HCT116 (cell line): ENCODE data around the gene ALDH4A1. TPM values are rescaled to one million over a fixed set of nuclear protein-coding genes. Genes with fewer than 3 reads are reported as not detected.

ENCODE experiments used
- ATAC-seq: fragments of 200-7000 bp; cut with Tn5 transposase; 2 replicates; pipeline ENCODE4 v1.9.1; 2020; ENCODE audit warnings: mild to moderate bottlenecking, moderate library complexity
- BruUV-seq: library from RNA; stranded (reverse); fragments of 400-500 nt; replicated peaks from 2 replicates; lab custom pipeline; 2021; lab: Mats Ljungman, UMichigan
- CTCF ChIA-PET: fragments of 300-600 bp; sonication (Branson Sonifier 250); formaldehyde crosslinking; loops from one replicate; lab custom pipeline; 2021; ENCODE audit warnings: antibody characterized with exemption; lab: Charles Lee
- POLR2A ChIA-PET: fragments of 300-600, 350-600 bp; sonication (Branson Sonifier 250); formaldehyde crosslinking; loops from one replicate; lab custom pipeline; 2021; ENCODE audit warnings: antibody characterized with exemption; lab: Charles Lee
- RAD21 ChIA-PET, 2 experiments: fragments of 300-600 bp; sonication (Branson Sonifier 250); formaldehyde crosslinking; loops; one replicate each; lab custom pipeline; 2023; ENCODE audit warnings: low total read pairs in 2 of 2; ENCODE audit not compliant: uncharacterized antibody in 2 of 2, unreplicated experiment in 2 of 2, low non-redundant PET in 1 of 2; lab: Charles Lee
- DNase-seq: peaks from one replicate; pipeline ENCODE4 v3.0.0-alpha.2; 2010; ENCODE audit warnings: low read depth, low spot score
- H2AFZ ChIP-seq: fragments of 200-600 bp; shearing (Covaris generic), sonication (generic); 2 replicates; pipeline ENCODE4 v1.6.1; 2017; ENCODE audit warnings: low read depth, mixed run types, mixed read lengths, antibody characterized with exemption, low read length; ENCODE audit not compliant: poor library complexity, severe bottlenecking
- H3K27ac ChIP-seq: 2 replicates; pipeline ENCODE4 v1.5.1; 2012; ENCODE audit warnings: low read depth, low read length
- H3K27me3 ChIP-seq: fragments of 200-600 bp; sonication (generic); 2 replicates; pipeline ENCODE4 v1.6.1; 2016; ENCODE audit warnings: mixed run types, low read length, mixed read lengths; ENCODE audit not compliant: insufficient read depth
- H3K36me3 ChIP-seq, 2 experiments: fragments of 200-500 bp in 1 of 2; fragments of 200-600 bp in 1 of 2; sonication (Bioruptor generic) in 1 of 2; sonication (generic) in 1 of 2; 2 replicates each; pipeline versions ENCODE4 v1.5.1 to v1.6.1; 2014 to 2016; ENCODE audit warnings: low read length in 2 of 2, inconsistent platforms in 1 of 2, mixed read lengths in 1 of 2, mixed run types in 1 of 2; ENCODE audit not compliant: insufficient read depth in 2 of 2, control insufficient read depth in 1 of 2
- H3K4me1 ChIP-seq, 2 experiments: fragments of 200-600 bp in 1 of 2; sonication (generic) in 1 of 2; 2 replicates each; pipeline versions ENCODE4 v1.5.1 to v1.6.1; 2012 to 2017; ENCODE audit warnings: low read length in 2 of 2, inconsistent platforms in 1 of 2, mild to moderate bottlenecking in 1 of 2, mixed read lengths in 1 of 2, mixed run types in 1 of 2, moderate library complexity in 1 of 2; ENCODE audit not compliant: insufficient read depth in 2 of 2, control insufficient read depth in 1 of 2
- H3K4me2 ChIP-seq: fragments of 200-600 bp; sonication (generic); 2 replicates; pipeline ENCODE4 v1.6.1; 2017; ENCODE audit warnings: mixed run types, low read length, mixed read lengths
- H3K4me3 ChIP-seq, 2 experiments: fragments of 200-600 bp in 1 of 2; sonication (generic) in 1 of 2; replicated peaks in 1 of 2; 2 replicates each; pipeline ENCODE4 v1.5.1; 2011 to 2016; ENCODE audit warnings: low read length in 2 of 2, control low read depth in 1 of 2, low read depth in 1 of 2, mild to moderate bottlenecking in 1 of 2, mixed read lengths in 1 of 2, mixed run types in 1 of 2
- H3K79me2 ChIP-seq: fragments of 200-600 bp; sonication (generic); 2 replicates; pipeline ENCODE4 v1.6.1; 2017; ENCODE audit warnings: mild to moderate bottlenecking, mixed run types, low read length, moderate library complexity, mixed read lengths; ENCODE audit not compliant: insufficient read depth
- H3K9ac ChIP-seq: fragments of 200-600 bp; sonication (generic); 2 replicates; pipeline ENCODE4 v1.6.1; 2016; ENCODE audit warnings: low read length, mixed read lengths
- H3K9me2 ChIP-seq: fragments of 200-600 bp; sonication (generic), shearing (Covaris generic); 2 replicates; pipeline ENCODE4 v1.6.1; 2017; ENCODE audit warnings: mixed run types, mild to moderate bottlenecking, moderate library complexity; ENCODE audit not compliant: insufficient read depth
- H3K9me3 ChIP-seq, 2 experiments: fragments of 200-500 bp in 1 of 2; fragments of 200-600 bp in 1 of 2; sonication (Bioruptor generic) in 1 of 2; sonication (generic) in 1 of 2; 2 replicates each; pipeline ENCODE4 v1.6.1; 2014 to 2017; ENCODE audit warnings: low read length in 2 of 2, mixed read lengths in 2 of 2, inconsistent platforms in 1 of 2, low read depth in 1 of 2, mild to moderate bottlenecking in 1 of 2, mixed run types in 1 of 2, moderate library complexity in 1 of 2; ENCODE audit not compliant: control insufficient read depth in 1 of 2, insufficient read depth in 1 of 2
- H4K20me1 ChIP-seq: fragments of 200-600 bp; sonication (generic), shearing (Covaris generic); 2 replicates; pipeline ENCODE4 v1.6.1; 2017; ENCODE audit warnings: mixed run types, mild to moderate bottlenecking, moderate library complexity; ENCODE audit not compliant: insufficient read depth
- ATF3 ChIP-seq: IDR thresholded peaks from 2 replicates; pipeline ENCODE4 v1.6.1; 2012
- CBX3 ChIP-seq: IDR thresholded peaks from 2 replicates; pipeline ENCODE4 v1.6.1; 2012; ENCODE audit warnings: low read depth
- CTCF ChIP-seq, 3 experiments: fragments of 200-600 bp in 1 of 3; sonication (generic) in 1 of 3; IDR thresholded peaks in 2 of 3; conservative IDR thresholded peaks in 1 of 3; 2 replicates each; pipeline ENCODE4 v1.5.1; 2012 to 2017; ENCODE audit warnings: low read depth in 2 of 3, low read length in 2 of 3, antibody characterized with exemption in 1 of 3, borderline replicate concordance in 1 of 3, control low read depth in 1 of 3, mild to moderate bottlenecking in 1 of 3, mixed read lengths in 1 of 3, mixed run types in 1 of 3, moderate library complexity in 1 of 3; ENCODE audit not compliant: insufficient read depth in 1 of 3
- EGR1 ChIP-seq: IDR thresholded peaks from 2 replicates; pipeline ENCODE4 v1.6.1; 2012; ENCODE audit warnings: low read depth
- EZH2 ChIP-seq: fragments of 200-600 bp; sonication (generic); IDR thresholded peaks from 2 replicates; pipeline ENCODE4 v1.6.1; 2017; ENCODE audit warnings: antibody characterized with exemption, mixed run types
- FOSL1 ChIP-seq: IDR thresholded peaks from 2 replicates; pipeline ENCODE4 v1.6.1; 2012; ENCODE audit warnings: low read depth
- JUND ChIP-seq: IDR thresholded peaks from 2 replicates; pipeline ENCODE4 v1.6.1; 2012
- POLR2A ChIP-seq: IDR thresholded peaks from 2 replicates; pipeline ENCODE4 v1.7.0; 2011; ENCODE audit warnings: borderline replicate concordance; ENCODE audit not compliant: insufficient read depth, insufficient read length; ENCODE audit errors: extremely low read depth
- POLR2AphosphoS5 ChIP-seq: IDR thresholded peaks from 2 replicates; pipeline ENCODE4 v1.6.1; 2011; ENCODE audit warnings: mild to moderate bottlenecking, low read depth, low read length, moderate library complexity
- SIN3A ChIP-seq: IDR thresholded peaks from 2 replicates; pipeline ENCODE4 v1.6.1; 2012; ENCODE audit warnings: low read depth
- SP1 ChIP-seq: IDR thresholded peaks from 2 replicates; pipeline ENCODE4 v1.6.1; 2012; ENCODE audit warnings: low read depth
- SRF ChIP-seq: IDR thresholded peaks from 2 replicates; pipeline ENCODE4 v1.6.1; 2012; ENCODE audit warnings: low read depth
- TCF7L2 ChIP-seq: IDR thresholded peaks from 2 replicates; pipeline ENCODE4 v1.7.0; 2011; ENCODE audit warnings: borderline replicate concordance, inconsistent platforms; ENCODE audit not compliant: insufficient read depth, insufficient read length; ENCODE audit errors: extremely low read depth
- YY1 ChIP-seq: IDR thresholded peaks from 2 replicates; pipeline ENCODE4 v1.6.1; 2011; ENCODE audit warnings: low read length, low read depth, moderate library complexity, mild to moderate bottlenecking; ENCODE audit not compliant: insufficient replicate concordance; ENCODE audit errors: extremely low read depth
- intact Hi-C: fragments of 100-400 bp; cut with micrococcal nuclease; formaldehyde crosslinking; loops from 2 replicates; pipeline ENCODE4 v1.10.0; 2022
- total RNA-seq: library from RNA; stranded (reverse); gene quantifications from one replicate; pipeline ENCODE4 v1.2.1, GENCODE V29; 2021; ENCODE audit not compliant: unreplicated experiment

The ALDH4A1 gene
- total RNA-seq, 1 experiment from 2014 or later: 12.6 TPM

GRCh38 chr1:18868354-18868753 is 34.0 kb downstream of the ALDH4A1 start:
- CTCF ChIA-PET: no interaction called here
- ATAC-seq: no peak
- intact Hi-C loops: no loop called here
- Histone ChIP-seq H2AFZ (no peak overlapping the region), H3K9me3 (no peaks in the 10 kb centered on the region), H3K4me1 (no peaks in the 10 kb centered on the region), H3K9ac (no peak overlapping the region), H3K9me2 (no peaks in the 10 kb centered on the region), H3K4me2 (no peak overlapping the region), H3K27ac (no peak overlapping the region), H3K79me2 (no peaks in the 10 kb centered on the region)
- BruUV-seq: no TSS peak
- TF ChIP-seq POLR2AphosphoS5: no peak
- no peak for TF ChIP-seq CTCF (IDR thresholded peaks at IDR 0.05 in 2 of 3, conservative IDR thresholded peaks at IDR 0.05 in 1 of 3; ENCODE audit: borderline replicate concordance in 1 of 3, insufficient read depth in 1 of 3, low read depth in 2 of 3, low read length in 2 of 3)
- TF ChIP-seq SIN3A: no peak
- TF ChIP-seq POLR2A: no peak
- TF ChIP-seq FOSL1: no peak
- TF ChIP-seq EGR1: no peak
- TF ChIP-seq YY1: no peak
- TF ChIP-seq SP1: no peak
- TF ChIP-seq, all 23 proteins: peak for 0
- no peak overlapping the region for H3K4me3 ChIP-seq
- DNase-seq: no peak
- no peaks in the 10 kb centered on the region for H4K20me1 ChIP-seq
- POLR2A ChIA-PET: no interaction called here
- RAD21 ChIA-PET: no interaction called here
- no peaks in the 10 kb centered on the region for H3K36me3 ChIP-seq
- H3K27me3 ChIP-seq: 0 out of 2 replicates have a peak, but pooled peaks cover 3% of the 10 kb centered on the region

- Histone ChIP-seq H3K9ac (no peak overlapping the region), H4K20me1 (no peaks in the 10 kb centered on the region), H3K9me2 (no peaks in the 10 kb centered on the region), H3K4me1 (no peaks in the 10 kb centered on the region), H3K36me3 (no peaks in the 10 kb centered on the region), H3K79me2 (no peaks in the 10 kb centered on the region), H3K27me3 (0 out of 2 replicates have a peak, but pooled peaks cover 3% of the 10 kb centered on the region), H3K4me3 (no peak overlapping the region), H2AFZ (no peak overlapping the region), H3K27ac (no peak overlapping the region), H3K9me3 (no peaks in the 10 kb centered on the region), H3K4me2 (no peak overlapping the region)
- ChIA-PET POLR2A (no interaction called here), CTCF (interaction anchor here (1.1 kb wide), 1 partner anchor 8 kb away, joined by 4 read pairs; no protein-coding TSS in a partner anchor), RAD21 (no interaction called here)
- DNase-seq: no peak
- ATAC-seq: no peak
- BruUV-seq: no TSS peak
- intact Hi-C loops: no loop called here
- TF ChIP-seq TCF7L2: no peak
- TF ChIP-seq CTCF (IDR thresholded peaks at IDR 0.05 in 2 of 3, conservative IDR thresholded peaks at IDR 0.05 in 1 of 3; ENCODE audit: borderline replicate concordance in 1 of 3, insufficient read depth in 1 of 3, low read depth in 2 of 3, low read length in 2 of 3): no peak
- no peak for TF ChIP-seq SP1
- no peak for TF ChIP-seq YY1
- TF ChIP-seq ATF3: no peak
- no peak for TF ChIP-seq SRF
- no peak for TF ChIP-seq EZH2
- TF ChIP-seq JUND: no peak
- TF ChIP-seq CBX3: no peak
These were observed 35.5 kb downstream of the ALDH4A1 start for GRCh38 chr1:18866846-18867245.
